GM23338 (cell line): ENCODE measurements around the gene PROX2. TPM values are rescaled to one million over a fixed set of nuclear protein-coding genes. Genes with fewer than 3 reads are reported as not detected.

Experiments used
- ATAC-seq: fragments of 200-7000 bp; cut with Tn5 transposase; 3 replicates; pipeline ENCODE4 v1.9.1; 2020
- DNase-seq: peaks from one replicate; pipeline ENCODE4 v3.0.0-alpha.2; 2015; ENCODE audit warnings: low spot score
- H2AFZ ChIP-seq: fragments of 200-600 bp; sonication (generic); 2 replicates; pipeline ENCODE4 v1.8.0; 2016; ENCODE audit warnings: antibody characterized with exemption, mild to moderate bottlenecking, moderate library complexity
- H3F3A ChIP-seq: fragments of 200-600 bp; sonication (generic); replicated peaks from 2 replicates; pipeline ENCODE4 v1.8.0; 2017; ENCODE audit warnings: antibody characterized with exemption, mixed run types, low read depth
- H3K27ac ChIP-seq: fragments of 200-600 bp; sonication (generic); 2 replicates; pipeline ENCODE4 v1.6.1; 2016; ENCODE audit warnings: low read depth
- H3K27me3 ChIP-seq: fragments of 200-600 bp; sonication (generic); 2 replicates; pipeline ENCODE4 v1.8.0; 2016; ENCODE audit warnings: mild to moderate bottlenecking, mixed run types, moderate library complexity; ENCODE audit not compliant: insufficient read depth
- H3K36me3 ChIP-seq: fragments of 200-600 bp; sonication (generic); 2 replicates; pipeline ENCODE4 v1.8.0; 2016; ENCODE audit warnings: mild to moderate bottlenecking; ENCODE audit not compliant: insufficient read depth
- H3K4me1 ChIP-seq: fragments of 200-600 bp; sonication (generic); 2 replicates; pipeline ENCODE4 v1.8.0; 2016; ENCODE audit warnings: mild to moderate bottlenecking, moderate library complexity; ENCODE audit not compliant: insufficient read depth
- H3K4me2 ChIP-seq: fragments of 200-600 bp; sonication (generic); 2 replicates; pipeline ENCODE4 v1.7.1; 2017; ENCODE audit warnings: mixed run types
- H3K4me3 ChIP-seq: fragments of 200-600 bp; sonication (generic); 2 replicates; pipeline ENCODE4 v1.6.1; 2016; ENCODE audit warnings: mixed run types
- H3K79me2 ChIP-seq: fragments of 200-600 bp; sonication (generic); replicated peaks from 2 replicates; pipeline ENCODE4 v1.8.0; 2017; ENCODE audit warnings: mild to moderate bottlenecking; ENCODE audit not compliant: insufficient read depth
- H3K9me2 ChIP-seq: fragments of 200-600 bp; sonication (generic); 2 replicates; pipeline ENCODE4 v1.8.0; 2017; ENCODE audit not compliant: insufficient read depth
- H4K20me1 ChIP-seq: fragments of 200-600 bp; sonication (generic); replicated peaks from 2 replicates; pipeline ENCODE4 v1.8.0; 2017; ENCODE audit warnings: mild to moderate bottlenecking; ENCODE audit not compliant: insufficient read depth
- H3K27ac Mint-ChIP-seq: 2 replicates; pipeline ENCODE4 v1.8.0; 2020; ENCODE audit warnings: inconsistent platforms, mild to moderate bottlenecking, moderate library complexity, mixed read lengths
- H3K27me3 Mint-ChIP-seq: 3 replicates; pipeline ENCODE4 v1.8.0; 2022; ENCODE audit warnings: low read depth, mild to moderate bottlenecking, moderate library complexity, mixed read lengths, inconsistent platforms; ENCODE audit not compliant: insufficient read depth, poor library complexity
- H3K36me3 Mint-ChIP-seq: 3 replicates; pipeline ENCODE4 v1.8.0; 2021; ENCODE audit warnings: low read depth, mild to moderate bottlenecking, inconsistent platforms, moderate library complexity, mixed read lengths
- H3K4me1 Mint-ChIP-seq: 3 replicates; pipeline ENCODE4 v1.8.0; 2020; ENCODE audit warnings: mild to moderate bottlenecking, inconsistent platforms, mixed read lengths
- H3K4me3 Mint-ChIP-seq: 3 replicates; pipeline ENCODE4 v1.8.0; 2021; ENCODE audit warnings: moderate library complexity, mild to moderate bottlenecking, inconsistent platforms, mixed read lengths
- H3K9me3 Mint-ChIP-seq: 3 replicates; pipeline ENCODE4 v1.8.0; 2020; ENCODE audit warnings: moderate library complexity, mild to moderate bottlenecking, inconsistent platforms, mixed read lengths
- CREB1 ChIP-seq: fragments of 250-450 bp; sonication (Bioruptor Pico); IDR thresholded peaks from 2 replicates; pipeline ENCODE4 v1.5.0; 2020; ENCODE audit warnings: low read depth, mild to moderate bottlenecking, moderate library complexity
- ETS1 ChIP-seq: IDR thresholded peaks from 2 replicates; pipeline ENCODE4 v1.6.1; 2016; ENCODE audit warnings: antibody characterized with exemption
- EZH2 ChIP-seq: fragments of 200-600 bp; sonication (generic); IDR thresholded peaks from one replicate; pipeline ENCODE4 v1.8.0; 2017; ENCODE audit warnings: antibody characterized with exemption, mild to moderate bottlenecking, low read depth; ENCODE audit not compliant: unreplicated experiment
- EZH2phosphoT487 ChIP-seq: fragments of 200-600 bp; sonication (generic); IDR thresholded peaks from one replicate; pipeline ENCODE4 v1.8.1; 2018; ENCODE audit warnings: antibody characterized with exemption; ENCODE audit not compliant: unreplicated experiment
- JUNB ChIP-seq: IDR thresholded peaks from one replicate; pipeline ENCODE4 v1.6.1; 2016; ENCODE audit warnings: antibody characterized with exemption; ENCODE audit not compliant: unreplicated experiment
- NANOG ChIP-seq: IDR thresholded peaks from 2 replicates; pipeline ENCODE4 v1.6.1; 2016; ENCODE audit warnings: antibody characterized with exemption, borderline replicate concordance
- POLR2AphosphoS5 ChIP-seq: IDR thresholded peaks from 2 replicates; pipeline ENCODE4 v1.6.1; 2016; ENCODE audit warnings: antibody characterized with exemption, low read depth
- STAT1 ChIP-seq: IDR thresholded peaks from one replicate; pipeline ENCODE4 v1.6.1; 2016; ENCODE audit warnings: antibody characterized with exemption; ENCODE audit not compliant: unreplicated experiment
- ZNF114 ChIP-seq: fragments of 250-450 bp; sonication (Bioruptor Pico); IDR thresholded peaks from 2 replicates; pipeline ENCODE4 v1.5.0; 2020; ENCODE audit warnings: mild to moderate bottlenecking, moderate library complexity
- ZNF331 ChIP-seq: fragments of 250-450 bp; sonication (Bioruptor Pico); IDR thresholded peaks from 2 replicates; pipeline ENCODE4 v1.5.0; 2020; ENCODE audit warnings: low read depth, mild to moderate bottlenecking, moderate library complexity
- polyA plus RNA-seq: library from polyadenylated mRNA; unstranded; fragments of >200 nt; fragmentation: Nextera tagmentation; extraction: Ambion mirVana; gene quantifications from 2 replicates; pipeline ENCODE4 v1.2.1, GENCODE V29; 2016
- total RNA-seq: library from RNA; depleted of rRNA; stranded (reverse); fragments of >200 nt; shearing (Covaris generic); gene quantifications from 2 replicates; pipeline ENCODE4 v1.2.3, GENCODE V29; 2014
- TF ChIP-seq, protein P1 (sequence below): IDR thresholded peaks from one replicate; pipeline ENCODE4 v1.6.1; 2018; ENCODE audit warnings: antibody characterized with exemption; ENCODE audit not compliant: unreplicated experiment
- TF ChIP-seq, protein P2 (sequence below), 2 experiments: fragments of 200-600 bp in 1 of 2; sonication (generic) in 1 of 2; conservative IDR thresholded peaks; 2 replicates each; pipeline versions ENCODE4 v1.5.1 to v1.6.1; 2016 to 2017; ENCODE audit warnings: antibody characterized with exemption in 2 of 2, low read depth in 2 of 2, mild to moderate bottlenecking in 2 of 2, moderate library complexity in 1 of 2
- TF ChIP-seq, protein P3 (sequence below): fragments of 250-450 bp; sonication (Bioruptor Pico); IDR thresholded peaks from 2 replicates; pipeline ENCODE4 v1.5.0; 2020; ENCODE audit warnings: mild to moderate bottlenecking, moderate library complexity

The PROX2 gene
- total and polyA plus RNA-seq, 2 experiments from 2014 or later, result 0.06 TPM; not detected in 1

GRCh38 chr14:74890262-74890661, 14.3 kb upstream of the PROX2 start:
- H3K36me3 ChIP-seq, result peaks cover 44% of the 10 kb centered on the region
- DNase-seq (no peak), ATAC-seq (no peak)
- 0 out of 2 replicates have a peak overlapping the region, but pooled peaks have one; percentile 23 for H3K27ac Mint-ChIP-seq
- no peak overlapping the region for H3K4me3 Mint-ChIP-seq
- no peak overlapping the region for H2AFZ ChIP-seq
- H3K27me3 ChIP-seq, result no peaks in the 10 kb centered on the region
- peaks cover 28% of the 10 kb centered on the region for H3K4me1 ChIP-seq
- H3K79me2 ChIP-seq, result peaks cover 36% of the 10 kb centered on the region
- no peak overlapping the region for H3K27ac ChIP-seq
- no peaks in the 10 kb centered on the region for H3K9me3 Mint-ChIP-seq
- no peak overlapping the region for H3K4me3 ChIP-seq
- H3F3A ChIP-seq, result 0 out of 2 replicates have a peak, but pooled peaks cover 6% of the 10 kb centered on the region
- TF ChIP-seq ZNF331, result no peak
- no peak for TF ChIP-seq POLR2AphosphoS5
- TF ChIP-seq, protein P1, sequence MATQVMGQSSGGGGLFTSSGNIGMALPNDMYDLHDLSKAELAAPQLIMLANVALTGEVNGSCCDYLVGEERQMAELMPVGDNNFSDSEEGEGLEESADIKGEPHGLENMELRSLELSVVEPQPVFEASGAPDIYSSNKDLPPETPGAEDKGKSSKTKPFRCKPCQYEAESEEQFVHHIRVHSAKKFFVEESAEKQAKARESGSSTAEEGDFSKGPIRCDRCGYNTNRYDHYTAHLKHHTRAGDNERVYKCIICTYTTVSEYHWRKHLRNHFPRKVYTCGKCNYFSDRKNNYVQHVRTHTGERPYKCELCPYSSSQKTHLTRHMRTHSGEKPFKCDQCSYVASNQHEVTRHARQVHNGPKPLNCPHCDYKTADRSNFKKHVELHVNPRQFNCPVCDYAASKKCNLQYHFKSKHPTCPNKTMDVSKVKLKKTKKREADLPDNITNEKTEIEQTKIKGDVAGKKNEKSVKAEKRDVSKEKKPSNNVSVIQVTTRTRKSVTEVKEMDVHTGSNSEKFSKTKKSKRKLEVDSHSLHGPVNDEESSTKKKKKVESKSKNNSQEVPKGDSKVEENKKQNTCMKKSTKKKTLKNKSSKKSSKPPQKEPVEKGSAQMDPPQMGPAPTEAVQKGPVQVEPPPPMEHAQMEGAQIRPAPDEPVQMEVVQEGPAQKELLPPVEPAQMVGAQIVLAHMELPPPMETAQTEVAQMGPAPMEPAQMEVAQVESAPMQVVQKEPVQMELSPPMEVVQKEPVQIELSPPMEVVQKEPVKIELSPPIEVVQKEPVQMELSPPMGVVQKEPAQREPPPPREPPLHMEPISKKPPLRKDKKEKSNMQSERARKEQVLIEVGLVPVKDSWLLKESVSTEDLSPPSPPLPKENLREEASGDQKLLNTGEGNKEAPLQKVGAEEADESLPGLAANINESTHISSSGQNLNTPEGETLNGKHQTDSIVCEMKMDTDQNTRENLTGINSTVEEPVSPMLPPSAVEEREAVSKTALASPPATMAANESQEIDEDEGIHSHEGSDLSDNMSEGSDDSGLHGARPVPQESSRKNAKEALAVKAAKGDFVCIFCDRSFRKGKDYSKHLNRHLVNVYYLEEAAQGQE, result no peak
- TF ChIP-seq, protein P2, sequence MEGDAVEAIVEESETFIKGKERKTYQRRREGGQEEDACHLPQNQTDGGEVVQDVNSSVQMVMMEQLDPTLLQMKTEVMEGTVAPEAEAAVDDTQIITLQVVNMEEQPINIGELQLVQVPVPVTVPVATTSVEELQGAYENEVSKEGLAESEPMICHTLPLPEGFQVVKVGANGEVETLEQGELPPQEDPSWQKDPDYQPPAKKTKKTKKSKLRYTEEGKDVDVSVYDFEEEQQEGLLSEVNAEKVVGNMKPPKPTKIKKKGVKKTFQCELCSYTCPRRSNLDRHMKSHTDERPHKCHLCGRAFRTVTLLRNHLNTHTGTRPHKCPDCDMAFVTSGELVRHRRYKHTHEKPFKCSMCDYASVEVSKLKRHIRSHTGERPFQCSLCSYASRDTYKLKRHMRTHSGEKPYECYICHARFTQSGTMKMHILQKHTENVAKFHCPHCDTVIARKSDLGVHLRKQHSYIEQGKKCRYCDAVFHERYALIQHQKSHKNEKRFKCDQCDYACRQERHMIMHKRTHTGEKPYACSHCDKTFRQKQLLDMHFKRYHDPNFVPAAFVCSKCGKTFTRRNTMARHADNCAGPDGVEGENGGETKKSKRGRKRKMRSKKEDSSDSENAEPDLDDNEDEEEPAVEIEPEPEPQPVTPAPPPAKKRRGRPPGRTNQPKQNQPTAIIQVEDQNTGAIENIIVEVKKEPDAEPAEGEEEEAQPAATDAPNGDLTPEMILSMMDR (conservative IDR thresholded peaks at IDR 0.05; ENCODE audit: low read depth in 2 of 2), result no peak
- TF ChIP-seq EZH2phosphoT487, result no peak
- TF ChIP-seq NANOG, result no peak
- no peak for TF ChIP-seq JUNB
- TF ChIP-seq EZH2, result no peak
- TF ChIP-seq, protein P3, sequence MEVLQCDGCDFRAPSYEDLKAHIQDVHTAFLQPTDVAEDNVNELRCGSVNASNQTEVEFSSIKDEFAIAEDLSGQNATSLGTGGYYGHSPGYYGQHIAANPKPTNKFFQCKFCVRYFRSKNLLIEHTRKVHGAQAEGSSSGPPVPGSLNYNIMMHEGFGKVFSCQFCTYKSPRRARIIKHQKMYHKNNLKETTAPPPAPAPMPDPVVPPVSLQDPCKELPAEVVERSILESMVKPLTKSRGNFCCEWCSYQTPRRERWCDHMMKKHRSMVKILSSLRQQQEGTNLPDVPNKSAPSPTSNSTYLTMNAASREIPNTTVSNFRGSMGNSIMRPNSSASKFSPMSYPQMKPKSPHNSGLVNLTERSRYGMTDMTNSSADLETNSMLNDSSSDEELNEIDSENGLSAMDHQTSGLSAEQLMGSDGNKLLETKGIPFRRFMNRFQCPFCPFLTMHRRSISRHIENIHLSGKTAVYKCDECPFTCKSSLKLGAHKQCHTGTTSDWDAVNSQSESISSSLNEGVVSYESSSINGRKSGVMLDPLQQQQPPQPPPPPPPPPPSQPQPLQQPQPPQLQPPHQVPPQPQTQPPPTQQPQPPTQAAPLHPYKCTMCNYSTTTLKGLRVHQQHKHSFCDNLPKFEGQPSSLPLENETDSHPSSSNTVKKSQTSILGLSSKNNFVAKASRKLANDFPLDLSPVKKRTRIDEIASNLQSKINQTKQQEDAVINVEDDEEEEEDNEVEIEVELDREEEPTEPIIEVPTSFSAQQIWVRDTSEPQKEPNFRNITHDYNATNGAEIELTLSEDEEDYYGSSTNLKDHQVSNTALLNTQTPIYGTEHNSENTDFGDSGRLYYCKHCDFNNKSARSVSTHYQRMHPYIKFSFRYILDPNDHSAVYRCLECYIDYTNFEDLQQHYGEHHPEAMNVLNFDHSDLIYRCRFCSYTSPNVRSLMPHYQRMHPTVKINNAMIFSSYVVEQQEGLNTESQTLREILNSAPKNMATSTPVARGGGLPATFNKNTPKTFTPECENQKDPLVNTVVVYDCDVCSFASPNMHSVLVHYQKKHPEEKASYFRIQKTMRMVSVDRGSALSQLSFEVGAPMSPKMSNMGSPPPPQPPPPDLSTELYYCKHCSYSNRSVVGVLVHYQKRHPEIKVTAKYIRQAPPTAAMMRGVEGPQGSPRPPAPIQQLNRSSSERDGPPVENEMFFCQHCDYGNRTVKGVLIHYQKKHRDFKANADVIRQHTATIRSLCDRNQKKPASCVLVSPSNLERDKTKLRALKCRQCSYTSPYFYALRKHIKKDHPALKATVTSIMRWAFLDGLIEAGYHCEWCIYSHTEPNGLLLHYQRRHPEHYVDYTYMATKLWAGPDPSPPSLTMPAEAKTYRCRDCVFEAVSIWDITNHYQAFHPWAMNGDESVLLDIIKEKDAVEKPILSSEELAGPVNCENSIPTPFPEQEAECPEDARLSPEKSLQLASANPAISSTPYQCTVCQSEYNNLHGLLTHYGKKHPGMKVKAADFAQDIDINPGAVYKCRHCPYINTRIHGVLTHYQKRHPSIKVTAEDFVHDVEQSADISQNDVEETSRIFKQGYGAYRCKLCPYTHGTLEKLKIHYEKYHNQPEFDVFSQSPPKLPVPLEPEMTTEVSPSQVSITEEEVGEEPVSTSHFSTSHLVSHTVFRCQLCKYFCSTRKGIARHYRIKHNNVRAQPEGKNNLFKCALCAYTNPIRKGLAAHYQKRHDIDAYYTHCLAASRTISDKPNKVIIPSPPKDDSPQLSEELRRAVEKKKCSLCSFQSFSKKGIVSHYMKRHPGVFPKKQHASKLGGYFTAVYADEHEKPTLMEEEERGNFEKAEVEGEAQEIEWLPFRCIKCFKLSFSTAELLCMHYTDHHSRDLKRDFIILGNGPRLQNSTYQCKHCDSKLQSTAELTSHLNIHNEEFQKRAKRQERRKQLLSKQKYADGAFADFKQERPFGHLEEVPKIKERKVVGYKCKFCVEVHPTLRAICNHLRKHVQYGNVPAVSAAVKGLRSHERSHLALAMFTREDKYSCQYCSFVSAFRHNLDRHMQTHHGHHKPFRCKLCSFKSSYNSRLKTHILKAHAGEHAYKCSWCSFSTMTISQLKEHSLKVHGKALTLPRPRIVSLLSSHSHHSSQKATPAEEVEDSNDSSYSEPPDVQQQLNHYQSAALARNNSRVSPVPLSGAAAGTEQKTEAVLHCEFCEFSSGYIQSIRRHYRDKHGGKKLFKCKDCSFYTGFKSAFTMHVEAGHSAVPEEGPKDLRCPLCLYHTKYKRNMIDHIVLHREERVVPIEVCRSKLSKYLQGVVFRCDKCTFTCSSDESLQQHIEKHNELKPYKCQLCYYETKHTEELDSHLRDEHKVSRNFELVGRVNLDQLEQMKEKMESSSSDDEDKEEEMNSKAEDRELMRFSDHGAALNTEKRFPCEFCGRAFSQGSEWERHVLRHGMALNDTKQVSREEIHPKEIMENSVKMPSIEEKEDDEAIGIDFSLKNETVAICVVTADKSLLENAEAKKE, result no peak
- TF ChIP-seq STAT1, result no peak
- no peak for TF ChIP-seq CREB1 (CRISPR knock-in tag)
- no peak for TF ChIP-seq ETS1
- TF ChIP-seq ZNF114, result no peak
- H3K4me2 ChIP-seq, result no peak overlapping the region
- H4K20me1 ChIP-seq, result peaks cover 41% of the 10 kb centered on the region
- no peaks in the 10 kb centered on the region for H3K9me2 ChIP-seq
- peaks cover 32% of the 10 kb centered on the region for H3K4me1 Mint-ChIP-seq
- H3K36me3 Mint-ChIP-seq, result peaks cover 71% of the 10 kb centered on the region
- no peaks in the 10 kb centered on the region for H3K27me3 Mint-ChIP-seq
